Globus pallidus (tissue), 1 donor: ENCODE results near the gene DCBLD1.
A peak's percentile ranks its signal among the peaks of the same experiment; 100 is the strongest.

ENCODE experiments used
- DNase-seq: peaks from one replicate; pipeline ENCODE4 v3.0.0-alpha.2; 2015; ENCODE audit warnings: low spot score

DCBLD1 gene

GRCh38 chr6:117531346-117531745 is 48.9 kb downstream of the DCBLD1 start:
- no peak for DNase-seq

- no peak for DNase-seq
Measured at GRCh38 chr6:117531809-117532725, 49.6 kb downstream of the DCBLD1 start.

GRCh38 chr6:117533775-117534174 is 51.3 kb downstream of the DCBLD1 start:
- DNase-seq: no peak

- DNase-seq: no peak
Measured at GRCh38 chr6:117534974-117535373, 52.5 kb downstream of the DCBLD1 start.

GRCh38 chr6:117536317-117536716 is 53.8 kb downstream of the DCBLD1 start:
- DNase-seq: no peak

GRCh38 chr6:117538615-117539014 is 56.1 kb downstream of the DCBLD1 start:
- DNase-seq: no peak

GRCh38 chr6:117540670-117541069 is 58.2 kb downstream of the DCBLD1 start:
- no peak for DNase-seq

GRCh38 chr6:117542493-117542892 is 60.0 kb downstream of the DCBLD1 start:
- no peak for DNase-seq

GRCh38 chr6:117544716-117545115 is 62.2 kb downstream of the DCBLD1 start:
- DNase-seq: no peak

- no peak for DNase-seq
Measured at GRCh38 chr6:117545161-117545595, 62.7 kb downstream of the DCBLD1 start.

GRCh38 chr6:117546674-117547073 is 64.2 kb downstream of the DCBLD1 start:
- DNase-seq: no peak

GRCh38 chr6:117547688-117548621 is 65.5 kb downstream of the DCBLD1 start:
- DNase-seq: peak; percentile 49

GRCh38 chr6:117548797-117549301 is 66.4 kb downstream of the DCBLD1 start:
- no peak for DNase-seq

- DNase-seq: no peak
Measured at GRCh38 chr6:117549611-117550010, 67.1 kb downstream of the DCBLD1 start.

- DNase-seq: no peak
Measured at GRCh38 chr6:117550078-117550600, 67.7 kb downstream of the DCBLD1 start.

GRCh38 chr6:117550618-117551242 is 68.3 kb downstream of the DCBLD1 start:
- no peak for DNase-seq

GRCh38 chr6:117552618-117553017 is 70.1 kb downstream of the DCBLD1 start:
- DNase-seq: no peak

GRCh38 chr6:117553142-117553541 is 70.7 kb downstream of the DCBLD1 start:
- no peak for DNase-seq

GRCh38 chr6:117555262-117555849 is 72.9 kb downstream of the DCBLD1 start:
- no peak for DNase-seq

GRCh38 chr6:117555882-117556498 is 73.5 kb downstream of the DCBLD1 start:
- DNase-seq: peak; percentile 35

GRCh38 chr6:117557951-117558350 is 75.5 kb downstream of the DCBLD1 start:
- no peak for DNase-seq
